GM18505 (cell line): ENCODE data around the gene TIAL1.
A peak's percentile ranks its signal among the peaks of the same experiment; 100 is the strongest.

Source experiments
- ATAC-seq: cut with Tn5 transposase; IDR thresholded peaks from one replicate; pipeline ENCODE4 v1.9.1; 2021; ENCODE audit not compliant: unreplicated experiment
- POLR2A ChIP-seq: IDR thresholded peaks from 4 replicates; pipeline ENCODE4 v1.6.1; 2011; ENCODE audit warnings: borderline replicate concordance; ENCODE audit not compliant: insufficient read depth, insufficient read length; ENCODE audit errors: extremely low read depth

Gene TIAL1

GRCh38 chr10:119545310-119545709, 51.5 kb downstream of the TIAL1 start:
- no peak for ATAC-seq
- no peak for TF ChIP-seq POLR2A

- TF ChIP-seq POLR2A = no peak
- no peak for ATAC-seq
Measured at GRCh38 chr10:119543814-119544642, 52.7 kb downstream of the TIAL1 start.

GRCh38 chr10:119542988-119543813, 53.6 kb downstream of the TIAL1 start:
- TF ChIP-seq POLR2A = peak; percentile 14
- peak; percentile 46 for ATAC-seq

GRCh38 chr10:119542357-119542987, 54.3 kb downstream of the TIAL1 start, which contains the start of gene RGS10:
RGS10 (minus strand) TSS chr10:119542719; CDS start chr10:119542638, 81 bp downstream.
- peak; percentile 69 for ATAC-seq
- TF ChIP-seq POLR2A = peak; percentile 69

- TF ChIP-seq POLR2A = peak; percentile 42
- peak; percentile 6 for ATAC-seq
Measured at GRCh38 chr10:119541459-119542356, 55.1 kb downstream of the TIAL1 start.

GRCh38 chr10:119541046-119541445, 55.7 kb downstream of the TIAL1 start:
- no peak for ATAC-seq
- TF ChIP-seq POLR2A = no peak

GRCh38 chr10:119540038-119540437, 56.7 kb downstream of the TIAL1 start:
- no peak for ATAC-seq

GRCh38 chr10:119539359-119539825, 57.4 kb downstream of the TIAL1 start:
- TF ChIP-seq POLR2A = no peak
- ATAC-seq = no peak

More at GRCh38 chr10:119540038-119540437, 56.7 kb downstream of the TIAL1 start:
- no peak for TF ChIP-seq POLR2A

GRCh38 chr10:119538632-119539358, 58.0 kb downstream of the TIAL1 start:
- TF ChIP-seq POLR2A = no peak
- no peak for ATAC-seq

- ATAC-seq = no peak
Measured at GRCh38 chr10:119537953-119538630, 58.7 kb downstream of the TIAL1 start.

GRCh38 chr10:119536508-119537025, 60.2 kb downstream of the TIAL1 start:
- ATAC-seq = no peak
- no peak for TF ChIP-seq POLR2A

More at GRCh38 chr10:119537953-119538630, 58.7 kb downstream of the TIAL1 start:
- TF ChIP-seq POLR2A = no peak

- no peak for TF ChIP-seq POLR2A
Measured at GRCh38 chr10:119535837-119536507, 60.8 kb downstream of the TIAL1 start.

More at GRCh38 chr10:119535837-119536507, 60.8 kb downstream of the TIAL1 start:
- ATAC-seq = no peak
